ENCODE results near the gene C6orf58.
"Not testable (repeated sequence)": the region's sequence is repeated elsewhere in the genome, so short reads cannot be mapped to it uniquely, and the experiment has no call there.

Gene C6orf58

DNA sequence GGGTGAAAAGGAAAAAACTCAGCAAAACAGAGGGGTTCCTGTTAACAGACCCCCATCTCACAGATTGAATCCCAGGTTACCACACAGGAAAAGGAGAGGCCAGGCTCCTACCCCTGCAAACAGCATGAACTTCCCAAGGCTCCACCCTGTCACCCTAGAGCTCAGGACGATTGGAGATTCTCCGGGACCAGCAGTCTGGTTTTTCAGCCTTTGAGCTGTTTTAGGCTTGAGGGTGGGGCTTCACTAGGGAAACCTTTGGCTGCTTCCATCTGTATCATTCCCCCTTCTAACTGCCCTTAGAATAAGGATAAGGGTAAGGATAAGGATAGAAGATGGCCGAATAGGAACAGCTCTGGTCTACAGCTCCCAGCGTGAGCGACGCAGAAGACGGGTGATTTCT, 16.0 kb downstream of the C6orf58 start:
- no peak for DNase-seq (ENCODE audit: low read depth)

DNA sequence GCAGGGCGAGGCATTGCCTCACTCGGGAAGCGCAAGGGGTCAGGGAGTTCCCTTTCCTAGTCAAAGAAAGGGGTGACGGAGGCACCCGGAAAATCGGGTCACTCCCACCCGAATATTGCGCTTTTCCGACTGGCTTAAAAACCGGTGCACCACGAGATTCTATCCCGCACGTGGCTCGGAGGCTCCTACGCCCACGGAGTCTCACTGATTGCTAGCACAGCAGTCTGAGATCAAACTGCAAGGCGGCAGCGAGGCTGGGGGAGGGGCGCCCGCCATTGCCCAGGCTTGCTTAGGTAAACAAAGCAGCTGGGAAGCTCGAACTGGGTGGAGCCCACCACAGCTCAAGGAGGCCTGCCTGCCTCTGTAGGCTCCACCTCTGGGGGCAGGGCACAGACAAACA, 16.5 kb downstream of the C6orf58 start:
- DNase-seq (ENCODE audit: low read depth), result not testable (repeated sequence)

DNA sequence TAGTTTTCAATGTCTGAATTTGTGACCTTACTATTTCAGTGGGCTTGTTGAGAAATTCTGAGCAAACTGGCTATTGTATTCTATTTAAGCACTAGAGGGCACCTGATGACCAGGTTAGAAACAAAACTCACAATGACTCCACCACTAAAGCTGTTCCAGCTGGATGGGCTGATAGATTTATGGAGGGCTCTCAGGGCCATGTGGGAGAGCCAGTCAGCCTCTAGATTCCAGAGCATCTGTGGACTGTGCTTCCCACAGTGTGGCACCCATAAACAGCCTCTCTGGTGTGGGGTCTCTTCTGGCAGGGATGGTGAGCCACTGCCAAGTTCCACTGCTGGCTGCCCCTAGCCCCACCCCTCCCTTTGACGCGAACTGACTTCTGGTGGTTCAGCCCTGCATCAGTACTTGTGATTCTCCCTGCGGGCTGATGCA, 29.2 kb downstream of the C6orf58 start:
- no peak for DNase-seq (ENCODE audit: low read depth)

- no peak for DNase-seq (ENCODE audit: low read depth)
Observed at GRCh38 chr6:127608554-127609270, 31.7 kb downstream of the C6orf58 start.

DNA sequence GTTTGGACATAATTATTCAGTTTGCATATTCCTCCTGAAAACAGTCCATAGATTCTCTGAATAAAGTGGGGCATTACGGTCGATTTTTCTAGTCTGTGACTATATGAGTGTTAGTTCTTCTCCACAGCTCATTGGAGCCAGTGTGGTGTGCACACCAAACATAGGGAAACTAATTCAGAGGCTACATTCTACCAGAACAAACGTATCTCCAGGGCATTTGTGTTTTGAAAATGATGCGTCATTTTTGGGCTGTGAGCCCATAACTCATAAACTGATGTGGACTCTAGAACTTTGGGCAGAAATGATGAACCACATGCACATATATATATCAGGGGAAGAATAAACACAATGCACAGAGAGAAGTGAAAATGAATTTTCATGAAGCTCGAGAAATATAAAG, 41.8 kb downstream of the C6orf58 start:
- no peak for DNase-seq (ENCODE audit: low read depth)

DNA sequence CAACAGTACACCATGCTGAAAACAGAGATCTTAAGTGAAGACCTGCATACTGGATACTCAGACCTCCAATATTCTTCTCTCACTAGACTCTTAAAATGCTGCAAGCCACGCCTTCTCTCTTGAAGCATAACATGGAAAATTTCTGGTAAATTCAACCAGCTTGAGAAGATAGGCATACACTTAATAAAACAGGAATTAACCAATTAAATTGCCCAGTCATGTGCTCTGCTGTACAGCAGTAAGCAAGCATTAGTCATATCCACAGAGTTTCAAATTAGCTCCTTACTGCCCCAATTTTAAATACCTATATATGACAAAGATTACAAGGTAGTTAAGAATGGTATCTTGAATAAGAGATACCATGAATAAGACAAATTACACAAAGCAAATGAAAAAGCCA, 53.8 kb downstream of the C6orf58 start:
- no peak for DNase-seq (ENCODE audit: low read depth)

DNA sequence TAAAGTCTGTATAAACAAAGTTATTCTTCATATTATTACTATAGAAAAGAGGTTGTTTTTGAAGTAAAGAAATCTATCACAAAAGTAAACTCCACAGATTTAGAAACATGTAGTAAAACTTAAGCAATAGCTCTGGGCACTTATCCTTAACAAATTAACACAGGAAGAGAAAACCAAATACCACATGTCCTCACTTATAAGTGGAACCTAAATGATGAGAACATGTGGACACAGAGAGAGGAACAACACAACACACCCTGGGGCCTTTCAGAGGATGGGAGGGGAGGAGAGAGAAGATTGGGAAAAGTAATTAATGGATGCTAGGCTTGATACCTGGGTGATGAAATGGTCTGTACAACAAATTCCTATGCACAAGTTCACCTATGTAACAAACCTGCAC, 57.2 kb downstream of the C6orf58 start:
- DNase-seq (ENCODE audit: low read depth), result no peak

- no peak for DNase-seq (ENCODE audit: low read depth)
Observed at GRCh38 chr6:127635091-127635490, 58.1 kb downstream of the C6orf58 start.

GRCh38 chr6:127637830-127638409, 60.9 kb downstream of the C6orf58 start:
- DNase-seq (ENCODE audit: low read depth), result no peak

All from stimulated activated CD8-positive, alpha-beta memory T cell treated with anti-CD3 and anti-CD28 coated beads, Interleukin-4, amount 100 ng/mL, for 24 hours (primary cell).